Activated CD4-positive, alpha-beta T cell treated with anti-CD3 and anti-CD28 coated beads, Interleukin-10, Interleukin-2, amounts not matched to agents 100 ng/mL and 50 ng/mL, durations not matched to agents 16 hours and 8 hours (primary cell): ENCODE results near the gene SLC17A2.

Source experiments
- DNase-seq: peaks from one replicate; pipeline ENCODE4 v3.0.0-alpha.2; 2020

Gene SLC17A2

GRCh38 chr6:25930532-25931410 lies at the start of gene SLC17A2:
SLC17A2 (minus strand) TSS chr6:25930691; CDS start chr6:25925796, 4,895 bp downstream.
- DNase-seq = no peak

- peak; percentile 65 for DNase-seq
These were observed 45.6 kb upstream of the SLC17A2 start for GRCh38 chr6:25975923-25976560.

- DNase-seq = no peak
These were observed 43.5 kb upstream of the SLC17A2 start for GRCh38 chr6:25973923-25974555.

GRCh38 chr6:25972902-25973301 lies 42.4 kb upstream of the SLC17A2 start:
- no peak for DNase-seq

GRCh38 chr6:25972128-25972527 lies 41.6 kb upstream of the SLC17A2 start:
- no peak for DNase-seq

GRCh38 chr6:25971187-25971821 lies 40.8 kb upstream of the SLC17A2 start:
- no peak for DNase-seq

GRCh38 chr6:25968769-25969168 lies 38.3 kb upstream of the SLC17A2 start:
- no peak for DNase-seq

GRCh38 chr6:25966711-25967110 lies 36.2 kb upstream of the SLC17A2 start:
- DNase-seq = peak; percentile 52

- no peak for DNase-seq
These were observed 34.6 kb upstream of the SLC17A2 start for GRCh38 chr6:25965058-25965457.

GRCh38 chr6:25963426-25964123 lies 33.1 kb upstream of the SLC17A2 start:
- DNase-seq = peak; percentile 10

- peak; percentile 91 for DNase-seq
These were observed 31.9 kb upstream of the SLC17A2 start, which contains the start of gene TRIM38 for GRCh38 chr6:25962149-25963127. TRIM38 (plus strand) TSS chr6:25962802; CDS start chr6:25966523, 3,721 bp downstream.

GRCh38 chr6:25961619-25962148 lies 31.2 kb upstream of the SLC17A2 start:
- peak; percentile 12 for DNase-seq

GRCh38 chr6:25960734-25961133 lies 30.2 kb upstream of the SLC17A2 start:
- DNase-seq = peak; percentile 57

- DNase-seq = no peak
These were observed 29.5 kb upstream of the SLC17A2 start for GRCh38 chr6:25959890-25960536.

GRCh38 chr6:25958700-25959162 lies 28.2 kb upstream of the SLC17A2 start:
- DNase-seq = no peak

- DNase-seq = no peak
These were observed 25.7 kb upstream of the SLC17A2 start for GRCh38 chr6:25956226-25956625.

- DNase-seq = no peak
These were observed 24.3 kb upstream of the SLC17A2 start for GRCh38 chr6:25954756-25955155.

- DNase-seq = no peak
These were observed 23.2 kb upstream of the SLC17A2 start for GRCh38 chr6:25953733-25954132.

GRCh38 chr6:25952535-25952934 lies 22.0 kb upstream of the SLC17A2 start:
- no peak for DNase-seq
